NT2/D1 (cell line): Measurements from ENCODE around the gene FABP1.

Source experiments
- DNase-seq: peaks from one replicate; pipeline ENCODE4 v3.0.0-alpha.2; 2011; ENCODE audit warnings: low read depth, low spot score
- H3K27me3 ChIP-seq: 2 replicates; pipeline ENCODE4 v1.6.0; 2011; ENCODE audit warnings: mild to moderate bottlenecking; ENCODE audit not compliant: insufficient read length, insufficient read depth
- H3K36me3 ChIP-seq: 2 replicates; pipeline ENCODE4 v1.6.1; 2011; ENCODE audit warnings: mild to moderate bottlenecking, low read length, mixed read lengths; ENCODE audit not compliant: insufficient read depth, insufficient read length
- H3K4me1 ChIP-seq: 2 replicates; pipeline ENCODE4 v1.5.1; 2011; ENCODE audit not compliant: insufficient read depth, insufficient read length
- H3K4me3 ChIP-seq: 2 replicates; pipeline ENCODE4 v1.5.1; 2011; ENCODE audit warnings: low read depth; ENCODE audit not compliant: insufficient read length
- H3K9ac ChIP-seq: 2 replicates; pipeline ENCODE4 v1.6.0; 2011; ENCODE audit warnings: low read depth; ENCODE audit not compliant: insufficient read length
- H3K9me3 ChIP-seq: 2 replicates; pipeline ENCODE4 v1.5.1; 2011; ENCODE audit warnings: mild to moderate bottlenecking, low read length; ENCODE audit not compliant: insufficient read depth
- SUZ12 ChIP-seq: IDR thresholded peaks from 2 replicates; pipeline ENCODE4 v1.6.1; 2011; ENCODE audit not compliant: insufficient read length, insufficient read depth; ENCODE audit errors: extremely low read depth
- YY1 ChIP-seq: IDR thresholded peaks from 2 replicates; pipeline ENCODE4 v1.6.1; 2011; ENCODE audit not compliant: insufficient read length, insufficient read depth
- ZNF274 ChIP-seq: IDR thresholded peaks from 2 replicates; pipeline ENCODE4 v1.6.1; 2011; ENCODE audit warnings: mild to moderate bottlenecking, low read depth, low read length

The FABP1 gene

DNA sequence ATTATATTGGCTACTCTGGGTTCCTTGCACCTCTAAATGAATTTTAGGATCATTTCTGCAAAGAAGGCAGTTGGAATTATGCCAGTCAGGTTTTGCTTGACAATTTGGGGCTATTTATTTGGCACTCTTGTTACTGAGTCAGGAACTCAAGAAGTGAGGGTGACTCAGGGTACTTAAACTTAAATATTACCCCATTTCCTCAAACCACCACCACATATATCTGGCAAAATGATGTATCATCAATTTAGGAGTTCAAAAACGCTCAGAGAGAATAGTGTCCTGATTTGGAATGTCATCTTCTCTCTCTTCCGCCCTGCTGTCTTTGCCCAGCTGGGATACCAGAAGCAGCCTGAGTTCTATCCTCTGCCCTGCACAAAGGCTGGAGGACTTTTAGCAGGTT, 39.9 kb upstream of the FABP1 start:
- TF ChIP-seq YY1 (no peak), ZNF274 (no peak), SUZ12 (no peak)
- Histone ChIP-seq H3K4me3 (no peak overlapping the region), H3K27me3 (no peaks in the 10 kb centered on the region), H3K9me3 (peaks cover 13% of the 10 kb centered on the region), H3K36me3 (peaks cover 2% of the 10 kb centered on the region), H3K9ac (no peak overlapping the region), H3K4me1 (peaks cover 3% of the 10 kb centered on the region)
- DNase-seq = no peak

DNA sequence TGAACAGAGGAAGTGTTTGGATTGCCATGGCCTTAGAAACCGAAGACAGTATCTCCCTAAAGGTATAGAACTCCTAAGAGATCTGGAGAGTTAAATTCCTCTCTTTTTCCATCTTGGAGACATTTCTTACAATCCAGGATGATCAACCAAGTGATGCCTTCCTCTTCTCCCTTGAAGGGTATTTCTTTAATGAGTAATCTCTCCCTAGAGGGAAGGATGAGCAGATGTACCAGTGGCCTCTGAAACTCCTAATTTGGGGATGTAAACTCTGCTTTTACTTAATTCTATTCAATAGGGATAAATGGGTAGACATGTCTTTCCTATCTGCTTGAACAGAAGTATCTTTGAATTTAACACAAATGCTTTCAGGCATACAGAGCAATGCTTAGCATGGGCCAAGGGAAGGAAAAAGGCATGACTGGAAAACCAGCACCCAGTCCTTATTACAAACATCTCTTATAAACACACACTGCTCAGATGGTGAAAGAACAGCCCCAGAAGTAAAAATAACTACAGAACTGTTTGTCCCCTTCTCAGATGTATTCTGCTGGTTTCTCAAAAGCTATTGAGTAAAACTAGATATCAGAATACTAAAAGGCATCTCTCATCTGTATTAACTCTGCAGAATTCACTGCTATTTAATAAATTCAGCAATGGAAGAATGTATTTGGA, 37.6 kb upstream of the FABP1 start:
- H3K27me3 ChIP-seq = no peaks in the 10 kb centered on the region
- DNase-seq = no peak
- TF ChIP-seq YY1 (no peak), ZNF274 (no peak), SUZ12 (no peak)

DNA sequence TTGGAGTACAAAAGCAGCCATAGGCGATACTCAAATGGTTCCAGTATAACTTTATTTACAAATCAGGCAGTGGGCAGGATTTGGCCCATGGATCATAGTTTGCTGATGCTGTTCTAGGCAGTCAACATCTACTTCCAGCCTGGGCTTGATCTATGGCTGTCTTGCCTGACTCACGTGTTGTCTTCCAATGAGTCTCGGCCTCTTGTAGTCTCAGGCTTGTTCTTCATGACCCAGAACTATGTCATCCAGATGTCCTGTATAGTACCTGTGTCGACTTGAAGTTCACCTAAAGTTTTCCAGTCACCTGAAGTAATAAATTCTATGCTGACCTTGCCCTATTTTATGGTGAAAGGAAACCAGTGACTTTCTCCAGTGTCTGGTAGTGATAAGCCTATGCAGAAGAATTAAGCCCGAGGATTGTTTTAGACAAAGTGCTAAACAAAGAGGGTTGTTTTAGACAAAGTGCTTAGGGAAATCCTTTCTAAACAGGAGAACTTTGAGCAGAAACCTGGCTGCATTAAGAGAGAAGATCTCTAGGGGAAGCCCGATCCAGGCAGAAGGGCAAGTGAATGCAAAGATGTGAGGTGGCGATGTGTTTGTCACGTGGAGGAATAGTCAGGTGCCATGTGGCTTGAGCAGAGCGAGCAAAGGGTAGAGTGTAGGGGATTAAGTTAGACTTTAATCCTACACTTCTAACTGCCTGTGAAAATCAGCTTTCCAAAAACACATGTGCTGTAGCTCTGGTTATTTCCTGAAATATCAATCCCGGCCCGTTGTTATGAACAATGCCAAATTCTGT, 33.8 kb upstream of the FABP1 start:
- H3K27me3 ChIP-seq = no peaks in the 10 kb centered on the region
- DNase-seq = no peak
- TF ChIP-seq YY1 (no peak), ZNF274 (no peak)
- no peaks in the 10 kb centered on the region for H3K4me1 ChIP-seq
- H3K4me3 ChIP-seq = no peak overlapping the region
- no peaks in the 10 kb centered on the region for H3K36me3 ChIP-seq
- no peak overlapping the region for H3K9ac ChIP-seq
- H3K9me3 ChIP-seq = no peaks in the 10 kb centered on the region

More for the DNA sequence above, 37.6 kb upstream of the FABP1 start:
- H3K36me3 ChIP-seq = no peaks in the 10 kb centered on the region
- H3K4me3 ChIP-seq = no peak overlapping the region
- H3K9me3 ChIP-seq = peaks cover 13% of the 10 kb centered on the region
- no peaks in the 10 kb centered on the region for H3K4me1 ChIP-seq
- H3K9ac ChIP-seq = no peak overlapping the region

DNA sequence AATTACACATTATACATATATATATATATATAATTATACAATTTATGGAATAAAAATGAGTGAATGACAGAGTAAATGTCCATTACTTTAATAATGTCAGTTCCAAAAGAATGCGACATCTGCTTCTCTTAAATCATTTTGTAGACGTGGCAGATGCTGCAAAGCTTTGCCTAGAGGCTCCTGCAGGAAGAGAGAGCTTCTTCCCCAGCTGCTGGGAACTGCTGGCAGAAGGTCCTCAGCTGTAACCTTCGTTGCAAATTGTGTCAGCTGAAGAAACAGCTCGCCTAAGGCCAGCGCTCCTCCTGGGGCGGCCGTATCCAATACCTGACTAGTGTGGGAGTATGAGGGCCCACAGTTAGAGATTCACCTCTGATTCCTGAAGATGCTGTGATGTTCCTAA, 32.7 kb upstream of the FABP1 start:
- H3K27me3 ChIP-seq = no peaks in the 10 kb centered on the region
- TF ChIP-seq ZNF274 (no peak), SUZ12 (no peak), YY1 (no peak)
- H3K9ac ChIP-seq = no peak overlapping the region
- H3K4me3 ChIP-seq = no peak overlapping the region
- no peak for DNase-seq
- H3K4me1 ChIP-seq = no peaks in the 10 kb centered on the region
- H3K9me3 ChIP-seq = no peaks in the 10 kb centered on the region
- H3K36me3 ChIP-seq = no peaks in the 10 kb centered on the region

GRCh38 chr2:88159955-88160415, 32.1 kb upstream of the FABP1 start:
- TF ChIP-seq YY1 = no peak
- TF ChIP-seq ZNF274 = no peak
- no peak for TF ChIP-seq SUZ12
- no peaks in the 10 kb centered on the region for H3K27me3 ChIP-seq
- peak; percentile 49 for DNase-seq
- H3K4me3 ChIP-seq = no peak overlapping the region
- no peaks in the 10 kb centered on the region for H3K36me3 ChIP-seq
- no peaks in the 10 kb centered on the region for H3K9me3 ChIP-seq
- no peak overlapping the region for H3K9ac ChIP-seq
- H3K4me1 ChIP-seq = no peaks in the 10 kb centered on the region

GRCh38 chr2:88159481-88159880, 31.6 kb upstream of the FABP1 start:
- DNase-seq = no peak
- H3K9ac ChIP-seq = no peak overlapping the region
- no peak overlapping the region for H3K4me3 ChIP-seq

DNA sequence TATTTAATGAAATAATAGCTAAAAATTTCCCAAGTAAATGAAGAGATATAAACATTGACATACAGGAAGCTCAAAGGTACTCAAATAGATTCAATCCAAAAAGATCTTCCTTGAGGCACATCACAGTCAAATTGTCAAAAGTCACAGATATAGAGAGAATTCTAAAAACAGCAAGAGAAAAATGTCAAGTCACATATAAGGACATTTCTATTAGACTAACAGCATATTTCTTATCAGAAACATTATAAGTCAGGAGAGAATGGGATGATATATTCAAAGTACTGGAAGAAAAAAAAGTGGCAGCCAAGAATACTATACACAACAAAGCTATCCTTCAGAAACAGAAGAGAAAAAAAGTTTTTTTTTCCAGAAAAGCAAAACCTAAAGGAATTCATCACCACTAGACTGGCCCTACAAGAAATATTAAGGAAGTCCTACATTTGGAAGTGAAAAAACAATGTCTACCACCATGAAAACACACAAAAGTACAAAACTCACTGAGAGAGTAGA, 21.1 kb upstream of the FABP1 start:
- no peak overlapping the region for H3K9ac ChIP-seq
- no peak for TF ChIP-seq YY1
- TF ChIP-seq ZNF274 = no peak
- no peak for TF ChIP-seq SUZ12
- no peaks in the 10 kb centered on the region for H3K36me3 ChIP-seq
- DNase-seq = no peak
- peaks cover 13% of the 10 kb centered on the region for H3K9me3 ChIP-seq
- no peak overlapping the region for H3K4me3 ChIP-seq
- H3K4me1 ChIP-seq = no peaks in the 10 kb centered on the region
- H3K27me3 ChIP-seq = no peaks in the 10 kb centered on the region

More at GRCh38 chr2:88159481-88159880, 31.6 kb upstream of the FABP1 start:
- Histone ChIP-seq H3K27me3 (no peaks in the 10 kb centered on the region), H3K36me3 (no peaks in the 10 kb centered on the region), H3K4me1 (no peaks in the 10 kb centered on the region), H3K9me3 (no peaks in the 10 kb centered on the region)
- no peak for TF ChIP-seq ZNF274
- no peak for TF ChIP-seq SUZ12
- TF ChIP-seq YY1 = no peak
